Neural cell (in vitro differentiated cells): ENCODE measurements around the gene FAM83G. TPM values are rescaled to one million over a fixed set of nuclear protein-coding genes. Genes with fewer than 3 reads are reported as not detected.

ENCODE experiments used
- H2AFZ ChIP-seq: fragments of 200-600, 300-800 bp; sonication (generic), shearing (Covaris generic); 2 replicates; pipeline ENCODE4 v1.6.0; 2014; ENCODE audit warnings: low read depth, mild to moderate bottlenecking, antibody characterized with exemption, low read length, moderate library complexity
- H3F3A ChIP-seq: fragments of 200-600 bp; shearing (Covaris generic); 2 replicates; pipeline ENCODE4 v1.6.1; 2016; ENCODE audit warnings: mild to moderate bottlenecking, moderate library complexity, mixed read lengths, antibody characterized with exemption, low read length; ENCODE audit not compliant: insufficient read depth, poor library complexity, severe bottlenecking
- H3K27ac ChIP-seq: fragments of 200-600, 300-800 bp; sonication (generic), shearing (Covaris generic); 2 replicates; pipeline ENCODE4 v1.5.1; 2014; ENCODE audit warnings: mild to moderate bottlenecking, low read length, moderate library complexity
- H3K27me3 ChIP-seq: fragments of 300-800, 200-600 bp; sonication (generic), shearing (Covaris generic); 2 replicates; pipeline ENCODE4 v1.6.0; 2014; ENCODE audit warnings: mild to moderate bottlenecking, low read depth, low read length, moderate library complexity; ENCODE audit not compliant: insufficient read depth
- H3K36me3 ChIP-seq: fragments of 300-800, 200-600 bp; sonication (generic), shearing (Covaris generic); 2 replicates; pipeline ENCODE4 v1.5.1; 2014; ENCODE audit warnings: mild to moderate bottlenecking, antibody characterized with exemption, low read length, moderate library complexity; ENCODE audit not compliant: insufficient read depth
- H3K4me2 ChIP-seq: fragments of 300-800, 200-600 bp; sonication (generic), shearing (Covaris generic); 2 replicates; pipeline ENCODE4 v1.6.0; 2014; ENCODE audit warnings: mild to moderate bottlenecking, low read length
- H3K4me3 ChIP-seq: fragments of 300-800, 200-600 bp; sonication (generic), shearing (Covaris generic); 2 replicates; pipeline ENCODE4 v1.5.1; 2014; ENCODE audit warnings: mild to moderate bottlenecking, low read length, moderate library complexity
- H3K79me2 ChIP-seq: fragments of 200-600 bp; shearing (Covaris generic); replicated peaks from 2 replicates; pipeline ENCODE4 v1.6.0; 2014; ENCODE audit warnings: mild to moderate bottlenecking, low read length, moderate library complexity; ENCODE audit not compliant: insufficient read depth
- H3K9ac ChIP-seq: fragments of 300-800, 200-600 bp; sonication (generic), shearing (Covaris generic); 2 replicates; pipeline ENCODE4 v1.6.1; 2016; ENCODE audit warnings: mild to moderate bottlenecking, low read length, mixed read lengths
- H3K9me2 ChIP-seq: fragments of 200-600 bp; shearing (Covaris generic); 2 replicates; pipeline ENCODE4 v1.6.1; 2016; ENCODE audit warnings: mild to moderate bottlenecking, low read length, mixed read lengths; ENCODE audit not compliant: insufficient read depth
- H3K9me3 ChIP-seq: fragments of 200-600, 300-800 bp; sonication (generic), shearing (Covaris generic); 2 replicates; pipeline ENCODE4 v1.6.1; 2016; ENCODE audit warnings: mild to moderate bottlenecking, mixed run types, low read length, moderate library complexity, mixed read lengths
- H4K20me1 ChIP-seq: fragments of 200-600 bp; shearing (Covaris generic); 2 replicates; pipeline ENCODE4 v1.6.1; 2016; ENCODE audit warnings: mild to moderate bottlenecking, mixed run types; ENCODE audit not compliant: insufficient read depth
- CTCF ChIP-seq: fragments of 450-650 bp; IDR thresholded peaks from 2 replicates; pipeline ENCODE4 v1.5.1; 2014; ENCODE audit warnings: antibody characterized with exemption, mild to moderate bottlenecking, moderate library complexity; ENCODE audit not compliant: poor library complexity, severe bottlenecking
- EP300 ChIP-seq: fragments of 450-650 bp; conservative IDR thresholded peaks from 2 replicates; pipeline ENCODE4 v1.6.1; 2014; ENCODE audit warnings: antibody characterized with exemption, mild to moderate bottlenecking, moderate library complexity; ENCODE audit not compliant: poor library complexity, severe bottlenecking
- EZH2 ChIP-seq: fragments of 200-600, 300-800 bp; shearing (Covaris generic), sonication (generic); IDR thresholded peaks from 2 replicates; pipeline ENCODE4 v1.6.1; 2014; ENCODE audit warnings: antibody characterized with exemption, low read length, borderline replicate concordance, mild to moderate bottlenecking; ENCODE audit not compliant: insufficient read depth, poor library complexity, severe bottlenecking
- MXI1 ChIP-seq: fragments of 450-650 bp; conservative IDR thresholded peaks from 2 replicates; pipeline ENCODE4 v1.6.1; 2014; ENCODE audit warnings: antibody characterized with exemption, mild to moderate bottlenecking; ENCODE audit not compliant: poor library complexity, severe bottlenecking
- POLR2AphosphoS5 ChIP-seq: IDR thresholded peaks from 2 replicates; pipeline ENCODE4 v1.6.1; 2012
- REST ChIP-seq: IDR thresholded peaks from 2 replicates; pipeline ENCODE4 v1.6.1; 2012; ENCODE audit warnings: borderline replicate concordance
- SMC3 ChIP-seq: fragments of 450-650 bp; conservative IDR thresholded peaks from 2 replicates; pipeline ENCODE4 v1.6.1; 2014; ENCODE audit warnings: antibody characterized with exemption, mild to moderate bottlenecking, moderate library complexity; ENCODE audit not compliant: poor library complexity
- TAF1 ChIP-seq: IDR thresholded peaks from 2 replicates; pipeline ENCODE4 v1.6.1; 2012; ENCODE audit warnings: low read depth
- polyA plus RNA-seq: library from polyadenylated mRNA; depleted of rRNA; stranded (reverse); fragments of >200 nt; gene quantifications from 2 replicates; pipeline ENCODE4 v1.2.3, GENCODE V29; 2014

The FAM83G gene
- polyA plus RNA-seq, 1 donor from 2014 or later = not detected

GRCh38 chr17:19019041-19019941 is 14.7 kb upstream of the FAM83G start:
- TF ChIP-seq TAF1 = no peak
- no peak for TF ChIP-seq EZH2
- TF ChIP-seq SMC3 = no peak
- TF ChIP-seq CTCF = no peak
- TF ChIP-seq REST = no peak
- TF ChIP-seq MXI1 = no peak
- TF ChIP-seq POLR2AphosphoS5 = no peak
- no peak for TF ChIP-seq EP300
- H3K9ac ChIP-seq = no peak overlapping the region
- no peaks in the 10 kb centered on the region for H3K79me2 ChIP-seq
- H3K9me2 ChIP-seq = no peaks in the 10 kb centered on the region
- no peak overlapping the region for H3K4me3 ChIP-seq
- H3F3A ChIP-seq = no peaks in the 10 kb centered on the region
- H3K4me2 ChIP-seq = no peak overlapping the region
- no peak overlapping the region for H3K27ac ChIP-seq
- no peaks in the 10 kb centered on the region for H3K27me3 ChIP-seq
- H4K20me1 ChIP-seq = no peaks in the 10 kb centered on the region
- no peak overlapping the region for H2AFZ ChIP-seq
- no peaks in the 10 kb centered on the region for H3K9me3 ChIP-seq
- H3K36me3 ChIP-seq = no peaks in the 10 kb centered on the region

- H3K79me2 ChIP-seq = no peaks in the 10 kb centered on the region
- no peaks in the 10 kb centered on the region for H4K20me1 ChIP-seq
- no peaks in the 10 kb centered on the region for H3K9me2 ChIP-seq
- H3K9ac ChIP-seq = no peak overlapping the region
- H3F3A ChIP-seq = no peaks in the 10 kb centered on the region
- no peaks in the 10 kb centered on the region for H3K36me3 ChIP-seq
- no peak overlapping the region for H3K4me3 ChIP-seq
- no peaks in the 10 kb centered on the region for H3K27me3 ChIP-seq
- H3K9me3 ChIP-seq = no peaks in the 10 kb centered on the region
- no peak overlapping the region for H3K4me2 ChIP-seq
- TF ChIP-seq SMC3 (no peak), REST (no peak), TAF1 (no peak), MXI1 (no peak)
- H2AFZ ChIP-seq = no peak overlapping the region
- no peak overlapping the region for H3K27ac ChIP-seq
Observed at GRCh38 chr17:19018600-19018950, 14.0 kb upstream of the FAM83G start.
